ENCODE measurements around the gene CFH. TPM values are rescaled to one million over a fixed set of nuclear protein-coding genes. Genes with fewer than 3 reads are reported as not detected.
"Not testable (repeated sequence)": the region's sequence is repeated elsewhere in the genome, so short reads cannot be mapped to it uniquely, and the experiment has no call there.

CFH gene
- polyA plus RNA-seq, 1 donor from 2014 or later = not detected

DNA sequence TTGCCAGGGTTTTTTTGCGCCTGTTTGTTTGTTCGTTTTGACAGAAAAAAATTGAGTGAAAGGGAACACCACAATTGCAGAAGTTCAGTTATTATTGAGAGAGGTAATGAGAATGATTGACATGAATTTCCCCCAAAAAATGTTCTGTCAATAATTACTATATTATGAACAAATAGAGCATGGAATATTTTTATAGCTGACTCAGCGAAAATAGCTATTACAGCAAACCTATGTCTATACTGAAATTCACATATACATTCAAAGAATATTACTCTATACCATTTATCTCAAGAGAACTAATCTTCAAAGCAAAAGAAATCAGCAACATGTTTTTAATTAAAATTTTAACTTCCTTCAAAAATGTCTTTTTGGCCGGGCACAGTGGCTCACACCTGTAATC is 118.0 kb downstream of the CFH start:
- H3K4me2 ChIP-seq (ENCODE audit: low read length); H3K27me3 ChIP-seq (ENCODE audit: insufficient read depth, low read depth, low read length); H3K9me3 ChIP-seq (ENCODE audit: low read length); H3K27ac ChIP-seq (ENCODE audit: low read length); H2AFZ ChIP-seq (ENCODE audit: low read depth, low read length); H3K9ac ChIP-seq (ENCODE audit: low read length); H4K20me1 ChIP-seq (ENCODE audit: insufficient read depth); H3K79me2 ChIP-seq (replicated peaks; ENCODE audit: insufficient read depth, low read length); H3K9me2 ChIP-seq (ENCODE audit: insufficient read depth, low read length); H3K36me3 ChIP-seq (ENCODE audit: insufficient read depth, low read length); H3K4me3 ChIP-seq (ENCODE audit: low read length); H3F3A ChIP-seq (ENCODE audit: insufficient read depth, low read length, poor library complexity, severe bottlenecking): not testable (repeated sequence)

- Histone ChIP-seq H2AFZ (ENCODE audit: low read depth, low read length) (no peak overlapping the region), H3K27ac (ENCODE audit: low read length) (no peak overlapping the region), H3K4me2 (ENCODE audit: low read length) (no peak overlapping the region), H3F3A (ENCODE audit: insufficient read depth, low read length, poor library complexity, severe bottlenecking) (no peaks in the 10 kb centered on the region), H3K27me3 (ENCODE audit: insufficient read depth, low read depth, low read length) (no peaks in the 10 kb centered on the region), H3K9ac (ENCODE audit: low read length) (no peak overlapping the region), H3K79me2 (replicated peaks; ENCODE audit: insufficient read depth, low read length) (no peaks in the 10 kb centered on the region), H3K4me3 (ENCODE audit: low read length) (no peak overlapping the region), H3K9me3 (ENCODE audit: low read length) (no peaks in the 10 kb centered on the region), H4K20me1 (ENCODE audit: insufficient read depth) (no peaks in the 10 kb centered on the region), H3K9me2 (ENCODE audit: insufficient read depth, low read length) (no peaks in the 10 kb centered on the region), H3K36me3 (ENCODE audit: insufficient read depth, low read length) (no peaks in the 10 kb centered on the region)
- no peak for TF ChIP-seq EP300 (conservative IDR thresholded peaks at IDR 0.05; ENCODE audit: poor library complexity, severe bottlenecking)
- no peak for TF ChIP-seq SMC3 (conservative IDR thresholded peaks at IDR 0.05; ENCODE audit: poor library complexity)
- TF ChIP-seq MXI1 (conservative IDR thresholded peaks at IDR 0.05; ENCODE audit: poor library complexity, severe bottlenecking) = no peak
- TF ChIP-seq POLR2AphosphoS5 (IDR thresholded peaks at IDR 0.05) = no peak
- no peak for TF ChIP-seq TAF1 (IDR thresholded peaks at IDR 0.05; ENCODE audit: low read depth)
- no peak for TF ChIP-seq REST (IDR thresholded peaks at IDR 0.05; ENCODE audit: borderline replicate concordance)
- no peak for TF ChIP-seq EZH2 (IDR thresholded peaks at IDR 0.05; ENCODE audit: borderline replicate concordance, insufficient read depth, low read length, poor library complexity, severe bottlenecking)
- TF ChIP-seq RAD21 (conservative IDR thresholded peaks at IDR 0.05) = no peak
- TF ChIP-seq CTCF (IDR thresholded peaks at IDR 0.05; ENCODE audit: poor library complexity, severe bottlenecking) = no peak
These were observed 121.9 kb downstream of the CFH start for GRCh38 chr1:196773713-196774112.

DNA sequence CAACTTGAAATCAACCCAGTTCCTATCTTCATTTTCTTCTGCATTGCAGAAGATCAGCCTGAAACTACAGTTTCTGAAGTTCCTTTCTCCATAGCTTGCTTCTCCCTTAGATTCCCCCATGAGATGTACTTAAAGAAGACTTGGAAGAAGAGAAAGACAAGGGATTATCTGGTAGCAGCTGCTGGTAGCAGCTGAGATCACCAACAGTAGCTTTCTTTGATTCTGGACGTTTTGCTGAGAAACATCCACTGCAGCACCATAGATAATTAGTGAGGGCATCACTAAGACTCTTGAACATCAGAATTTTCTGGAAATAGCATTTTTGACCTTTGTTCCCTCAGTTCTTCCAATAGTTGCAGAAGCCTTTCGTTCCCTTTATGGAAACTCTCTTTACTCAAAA is 122.3 kb downstream of the CFH start:
- H3K27me3 ChIP-seq (ENCODE audit: insufficient read depth, low read depth, low read length) = no peaks in the 10 kb centered on the region
- H2AFZ ChIP-seq (ENCODE audit: low read depth, low read length) = no peak overlapping the region
- H3K36me3 ChIP-seq (ENCODE audit: insufficient read depth, low read length) = no peaks in the 10 kb centered on the region
- H3K9ac ChIP-seq (ENCODE audit: low read length) = no peak overlapping the region
- H3K27ac ChIP-seq (ENCODE audit: low read length) = no peak overlapping the region
- no peaks in the 10 kb centered on the region for H3K9me2 ChIP-seq (ENCODE audit: insufficient read depth, low read length)
- no peak overlapping the region for H3K4me2 ChIP-seq (ENCODE audit: low read length)
- H3K4me3 ChIP-seq (ENCODE audit: low read length) = no peak overlapping the region
- no peaks in the 10 kb centered on the region for H3F3A ChIP-seq (ENCODE audit: insufficient read depth, low read length, poor library complexity, severe bottlenecking)
- TF ChIP-seq RAD21 (conservative IDR thresholded peaks at IDR 0.05) = no peak
- TF ChIP-seq REST (IDR thresholded peaks at IDR 0.05; ENCODE audit: borderline replicate concordance) = no peak
- TF ChIP-seq MXI1 (conservative IDR thresholded peaks at IDR 0.05; ENCODE audit: poor library complexity, severe bottlenecking) = no peak
- TF ChIP-seq TAF1 (IDR thresholded peaks at IDR 0.05; ENCODE audit: low read depth) = no peak
- TF ChIP-seq EZH2 (IDR thresholded peaks at IDR 0.05; ENCODE audit: borderline replicate concordance, insufficient read depth, low read length, poor library complexity, severe bottlenecking) = no peak
- TF ChIP-seq POLR2AphosphoS5 (IDR thresholded peaks at IDR 0.05) = no peak
- no peak for TF ChIP-seq CTCF (IDR thresholded peaks at IDR 0.05; ENCODE audit: poor library complexity, severe bottlenecking)
- TF ChIP-seq EP300 (conservative IDR thresholded peaks at IDR 0.05; ENCODE audit: poor library complexity, severe bottlenecking) = no peak
- TF ChIP-seq SMC3 (conservative IDR thresholded peaks at IDR 0.05; ENCODE audit: poor library complexity) = no peak
- no peaks in the 10 kb centered on the region for H3K9me3 ChIP-seq (ENCODE audit: low read length)
- H4K20me1 ChIP-seq (ENCODE audit: insufficient read depth) = no peaks in the 10 kb centered on the region
- no peaks in the 10 kb centered on the region for H3K79me2 ChIP-seq (replicated peaks; ENCODE audit: insufficient read depth, low read length)

All from neural cell (in vitro differentiated cells).